DND-41 (cell line): Measurements from ENCODE around the gene FLRT3.

Experiments used
- ATAC-seq: fragments of 200-7000 bp; cut with Tn5 transposase; 3 replicates; pipeline ENCODE4 v1.9.1; 2021; ENCODE audit warnings: low read depth; ENCODE audit not compliant: insufficient read depth
- DNase-seq: peaks from one replicate; pipeline ENCODE4 v3.0.0-alpha.2; 2020
- H2AFZ ChIP-seq: 2 replicates; pipeline ENCODE4 v1.6.0; 2012; ENCODE audit warnings: low read depth, low read length
- H3K27ac ChIP-seq: 2 replicates; pipeline ENCODE4 v1.5.1; 2012; ENCODE audit warnings: low read length, inconsistent platforms
- H3K27me3 ChIP-seq: fragments of 200-600 bp; sonication (generic); 2 replicates; pipeline ENCODE4 v1.6.0; 2012; ENCODE audit warnings: low read length, mild to moderate bottlenecking, inconsistent platforms; ENCODE audit not compliant: insufficient read depth, poor library complexity
- H3K36me3 ChIP-seq: 2 replicates; pipeline ENCODE4 v1.5.1; 2012; ENCODE audit warnings: low read length, inconsistent platforms; ENCODE audit not compliant: insufficient read depth
- H3K4me1 ChIP-seq: 2 replicates; pipeline ENCODE4 v1.5.1; 2012; ENCODE audit warnings: mild to moderate bottlenecking, low read length; ENCODE audit not compliant: insufficient read depth
- H3K4me2 ChIP-seq: 2 replicates; pipeline ENCODE4 v1.6.0; 2012; ENCODE audit warnings: mild to moderate bottlenecking, moderate library complexity, low read length, inconsistent platforms; ENCODE audit not compliant: insufficient read depth
- H3K4me3 ChIP-seq, 2 experiments: fragments of 200-600 bp in 1 of 2; shearing (Covaris generic) in 1 of 2; 2 replicates each; pipeline ENCODE4 v1.5.1; 2012 to 2016; ENCODE audit warnings: inconsistent platforms in 2 of 2, low read length in 2 of 2, mild to moderate bottlenecking in 2 of 2, low read depth in 1 of 2, moderate library complexity in 1 of 2
- H3K79me2 ChIP-seq: 2 replicates; pipeline ENCODE4 v1.6.0; 2012; ENCODE audit warnings: low read length, inconsistent platforms; ENCODE audit not compliant: insufficient read depth
- H3K9ac ChIP-seq: 2 replicates; pipeline ENCODE4 v1.6.0; 2012; ENCODE audit warnings: low read depth, mild to moderate bottlenecking, inconsistent platforms, low read length, moderate library complexity
- H3K9me3 ChIP-seq: 2 replicates; pipeline ENCODE4 v1.5.1; 2012; ENCODE audit warnings: low read length, moderate library complexity, mild to moderate bottlenecking, inconsistent platforms; ENCODE audit not compliant: insufficient read depth, severe bottlenecking
- H4K20me1 ChIP-seq: 2 replicates; pipeline ENCODE4 v1.6.0; 2012; ENCODE audit warnings: low read length; ENCODE audit not compliant: insufficient read depth
- CTCF ChIP-seq: IDR thresholded peaks from 2 replicates; pipeline ENCODE4 v1.5.1; 2012; ENCODE audit warnings: borderline replicate concordance, low read length, moderate library complexity, mild to moderate bottlenecking; ENCODE audit not compliant: poor library complexity, severe bottlenecking; ENCODE audit errors: extremely low read depth
- EZH2 ChIP-seq: IDR thresholded peaks from 3 replicates; pipeline ENCODE4 v1.6.1; 2012; ENCODE audit warnings: borderline replicate concordance, low read depth, mild to moderate bottlenecking, moderate library complexity, low read length, inconsistent platforms; ENCODE audit not compliant: severe bottlenecking

FLRT3 gene

GRCh38 chr20:14342918-14343317, 5.5 kb upstream of the FLRT3 start:
- TF ChIP-seq EZH2 (no peak), CTCF (no peak)
- Histone ChIP-seq H2AFZ (no peak overlapping the region), H3K9ac (no peak overlapping the region), H3K27me3 (peaks cover 12% of the 10 kb centered on the region), H3K79me2 (no peaks in the 10 kb centered on the region), H3K4me2 (no peak overlapping the region), H4K20me1 (no peaks in the 10 kb centered on the region), H3K9me3 (no peaks in the 10 kb centered on the region), H3K27ac (no peak overlapping the region), H3K36me3 (no peaks in the 10 kb centered on the region), H3K4me3 (no peak overlapping the region), H3K4me1 (no peaks in the 10 kb centered on the region)
- ATAC-seq (no peak), DNase-seq (no peak)

GRCh38 chr20:14341801-14342200, 4.4 kb upstream of the FLRT3 start:
- H2AFZ ChIP-seq = no peak overlapping the region
- H4K20me1 ChIP-seq = no peaks in the 10 kb centered on the region
- no peak overlapping the region for H3K4me3 ChIP-seq
- H3K27ac ChIP-seq = no peak overlapping the region
- no peak for DNase-seq
- H3K9me3 ChIP-seq = no peaks in the 10 kb centered on the region
- H3K27me3 ChIP-seq = peaks cover 12% of the 10 kb centered on the region
- H3K36me3 ChIP-seq = no peaks in the 10 kb centered on the region
- TF ChIP-seq EZH2 (no peak), CTCF (no peak)
- H3K4me1 ChIP-seq = peaks cover 2% of the 10 kb centered on the region; the same call in 1 of the 2 replicates
- no peak overlapping the region for H3K9ac ChIP-seq
- no peak for ATAC-seq
- no peak overlapping the region for H3K4me2 ChIP-seq
- no peaks in the 10 kb centered on the region for H3K79me2 ChIP-seq

GRCh38 chr20:14336686-14337085, 726 bp downstream of the FLRT3 start:
- no peaks in the 10 kb centered on the region for H3K36me3 ChIP-seq
- no peak for ATAC-seq
- H3K9ac ChIP-seq = no peak overlapping the region
- H2AFZ ChIP-seq = no peak overlapping the region
- no peaks in the 10 kb centered on the region for H4K20me1 ChIP-seq
- no peak for DNase-seq
- H3K4me2 ChIP-seq = no peak overlapping the region
- no peak for TF ChIP-seq EZH2
- TF ChIP-seq CTCF = no peak
- H3K27ac ChIP-seq = no peak overlapping the region
- no peaks in the 10 kb centered on the region for H3K9me3 ChIP-seq
- H3K4me3 ChIP-seq = no peak overlapping the region
- peaks cover 30% of the 10 kb centered on the region for H3K27me3 ChIP-seq
- H3K79me2 ChIP-seq = no peaks in the 10 kb centered on the region
- peaks cover 2% of the 10 kb centered on the region; the same call in 1 of the 2 replicates for H3K4me1 ChIP-seq

GRCh38 chr20:14335052-14335451, 2.4 kb downstream of the FLRT3 start:
- H3K27ac ChIP-seq = no peak overlapping the region
- TF ChIP-seq EZH2 = no peak
- no peak overlapping the region for H3K4me3 ChIP-seq
- H3K4me1 ChIP-seq = peaks cover 2% of the 10 kb centered on the region; the same call in 1 of the 2 replicates
- H4K20me1 ChIP-seq = no peaks in the 10 kb centered on the region
- no peaks in the 10 kb centered on the region for H3K9me3 ChIP-seq
- ATAC-seq (no peak), DNase-seq (no peak)
- no peaks in the 10 kb centered on the region for H3K36me3 ChIP-seq
- peaks cover 30% of the 10 kb centered on the region for H3K27me3 ChIP-seq
- no peak overlapping the region for H3K4me2 ChIP-seq
- no peak overlapping the region for H3K9ac ChIP-seq
- no peaks in the 10 kb centered on the region for H3K79me2 ChIP-seq
- no peak overlapping the region for H2AFZ ChIP-seq
